K562 (cell line): ENCODE measurements around the gene ACER3. TPM values are rescaled to one million over a fixed set of nuclear protein-coding genes. Genes with fewer than 3 reads are reported as not detected.

Experiments
- AFF1 ChIP-seq, 2 experiments: fragments of 450-650 bp; IDR thresholded peaks; 2 replicates each; pipeline ENCODE4 v1.6.1; 2018; ENCODE audit warnings: mild to moderate bottlenecking in 2 of 2, low read depth in 1 of 2; ENCODE audit not compliant: partially characterized antibody in 2 of 2
- CBX1 ChIP-seq: sonication (generic); IDR thresholded peaks from 2 replicates; pipeline ENCODE4 v1.6.1; 2016; ENCODE audit warnings: antibody characterized with exemption, low read depth, mild to moderate bottlenecking
- CBX3 ChIP-seq, 2 experiments: IDR thresholded peaks; 1 replicate in 1 of 2; 2 replicates in 1 of 2; pipeline ENCODE4 v1.6.1; 2012; ENCODE audit warnings: inconsistent platforms in 2 of 2, low read length in 2 of 2, borderline replicate concordance in 1 of 2, control low read depth in 1 of 2
- CTBP1 ChIP-seq: fragments of 450-650 bp; IDR thresholded peaks from 2 replicates; pipeline ENCODE4 v1.6.1; 2016; ENCODE audit warnings: borderline replicate concordance
- DIDO1 ChIP-seq: fragments of 450-650 bp; IDR thresholded peaks from 2 replicates; pipeline ENCODE4 v1.6.1; 2016; ENCODE audit warnings: low read depth, missing biosample characterization, missing genetic modification characterization
- E2F8 ChIP-seq: fragments of 450-650 bp; IDR thresholded peaks from 2 replicates; pipeline ENCODE4 v1.7.1; 2018; ENCODE audit warnings: mild to moderate bottlenecking, low read depth; ENCODE audit not compliant: partially characterized antibody
- GATAD2A ChIP-seq: fragments of 450-650 bp; IDR thresholded peaks from 2 replicates; pipeline ENCODE4 v1.6.1; 2017
- HNRNPK ChIP-seq: fragments of 200-400 bp; formaldehyde crosslinking; IDR thresholded peaks from one replicate; pipeline ENCODE4 v1.6.1; 2018; ENCODE audit warnings: mild to moderate bottlenecking, low read depth, low read length; ENCODE audit not compliant: poor library complexity, severe bottlenecking
- PRDM10 ChIP-seq: fragments of 450-650 bp; IDR thresholded peaks from 2 replicates; pipeline ENCODE4 v1.6.1; 2018; ENCODE audit not compliant: partially characterized antibody
- PRMT5 ChIP-seq: sonication (generic); formaldehyde crosslinking; IDR thresholded peaks from 2 replicates; pipeline ENCODE4 v1.5.0; 2020; ENCODE audit warnings: missing genetic modification reagents
- RAD21 ChIP-seq, 2 experiments: fragments of 250-450 bp in 1 of 2; fragments of 450-650 bp in 1 of 2; sonication (Bioruptor Pico) in 1 of 2; formaldehyde crosslinking in 1 of 2; IDR thresholded peaks in 1 of 2; conservative IDR thresholded peaks in 1 of 2; 2 replicates each; pipeline versions ENCODE4 v1.4.0 to v1.8.0; 2020 to 2022; ENCODE audit warnings: mild to moderate bottlenecking in 2 of 2, moderate library complexity in 1 of 2
- SNIP1 ChIP-seq: fragments of 450-650 bp; IDR thresholded peaks from 2 replicates; pipeline ENCODE4 v1.7.1; 2017; ENCODE audit warnings: low read depth, mild to moderate bottlenecking
- SOX6 ChIP-seq: fragments of 450-650 bp; IDR thresholded peaks from 2 replicates; pipeline ENCODE4 v1.6.1; 2014; ENCODE audit warnings: mild to moderate bottlenecking
- TFAP4 ChIP-seq: sonication (generic); formaldehyde crosslinking; IDR thresholded peaks from 2 replicates; pipeline ENCODE4 v1.8.0; 2022; ENCODE audit warnings: missing genetic modification reagents, mild to moderate bottlenecking, moderate library complexity, borderline replicate concordance
- ZBTB17 ChIP-seq: fragments of 450-650 bp; formaldehyde crosslinking; IDR thresholded peaks from 2 replicates; pipeline ENCODE4 v1.4.0; 2020; ENCODE audit warnings: mild to moderate bottlenecking
- ZNF324 ChIP-seq: fragments of 250-450 bp; sonication (Bioruptor Pico); IDR thresholded peaks from 2 replicates; pipeline ENCODE4 v1.4.0; 2020; ENCODE audit warnings: mild to moderate bottlenecking
- ZNF696 ChIP-seq: fragments of 250-450 bp; sonication (Bioruptor Pico); conservative IDR thresholded peaks from 2 replicates; pipeline ENCODE4 v1.4.0; 2020; ENCODE audit warnings: mild to moderate bottlenecking, moderate library complexity
- ZNF717 ChIP-seq: fragments of 250-450 bp; sonication (Bioruptor Pico); IDR thresholded peaks from 2 replicates; pipeline ENCODE4 v1.5.0; 2021
- polyA plus RNA-seq, 8 experiments: library from polyadenylated mRNA; depleted of rRNA in 4 of 8; stranded (reverse) in 5 of 8; unstranded in 3 of 8; fragments of >200 nt; fragmentation: Nextera tagmentation in 2 of 8; fragmentation: Illumina TruSeq in 1 of 8; extraction: Ambion mirVana in 2 of 8; extraction: Trizol in 1 of 8; gene quantifications; 2 replicates each; pipeline versions ENCODE4 v1.2.1 to v1.2.3, GENCODE V29; 2011 to 2014; ENCODE audit warnings: inconsistent platforms in 1 of 8, missing spikeins in 1 of 8
- total RNA-seq, 7 experiments: library from RNA; depleted of rRNA in 6 of 7; stranded (reverse); fragments of >200 nt in 6 of 7; fragmentation: Illumina TruSeq in 2 of 7; extraction: Trizol in 2 of 7; gene quantifications; 2 replicates each; pipeline versions ENCODE4 v1.2.1 to v1.2.3, GENCODE V29; 2011 to 2021; ENCODE audit warnings: low replicate concordance in 1 of 7

ACER3 gene
- total and polyA plus RNA-seq, 9 of the 15 experiments (the other 6 are each of a cell fraction or from before 2014, with no cell fraction given), result 2.0 to 23.8 (median 9.5) TPM

GRCh38 chr11:77046060-77046501 is 185.4 kb downstream of the ACER3 start (continued):
- no peak for TF ChIP-seq PRDM10
- TF ChIP-seq E2F8, result no peak
- peak; percentile 16; the same call in 1 of the 2 replicates for TF ChIP-seq SOX6
- TF ChIP-seq CTBP1, result peak; percentile 89
- TF ChIP-seq DIDO1 (tag), result no peak
- TF ChIP-seq TFAP4 (CRISPR knock-in tag), result peak; percentile 64; the same call in 1 of the 2 replicates
- no peak for TF ChIP-seq ZNF717
- no peak for TF ChIP-seq CBX3 (IDR thresholded peaks at IDR 0.05; ENCODE audit: borderline replicate concordance in 1 of 2, low read length in 2 of 2)
- TF ChIP-seq ZBTB17 (CRISPR knock-in tag), result no peak
- no peak for TF ChIP-seq ZNF696
- TF ChIP-seq GATAD2A, result 0 out of 2 replicates have a peak, but pooled peaks have one; percentile 43
- TF ChIP-seq SNIP1, result no peak
- peak; percentile 62 to 85 for TF ChIP-seq RAD21 (CRISPR knock-in tag; conservative IDR thresholded peaks at IDR 0.05 in 1 of 2, IDR thresholded peaks at IDR 0.05 in 1 of 2)
- no peak for TF ChIP-seq AFF1 (IDR thresholded peaks at IDR 0.05; ENCODE audit: low read depth in 1 of 2, partially characterized antibody in 2 of 2)
- TF ChIP-seq HNRNPK, result peak; percentile 21
- no peak for TF ChIP-seq ZNF324 (CRISPR knock-in tag)
- no peak for TF ChIP-seq PRMT5 (CRISPR knock-in tag)
- TF ChIP-seq CBX1, result no peak
